ENCODE measurements around the gene PML.
"Not testable (repeated sequence)": the region's sequence is repeated elsewhere in the genome, so short reads cannot be mapped to it uniquely, and the experiment has no call there.

PML gene

GRCh38 chr15:74062671-74063070, 68.2 kb downstream of the PML start:
- H3K9me3 ChIP-seq: no peaks in the 10 kb centered on the region
- H3K4me1 ChIP-seq: no peaks in the 10 kb centered on the region
- H3K27me3 ChIP-seq: no peaks in the 10 kb centered on the region
- DNase-seq: no peak
- no peak for TF ChIP-seq CTCF (IDR thresholded peaks at IDR 0.05; ENCODE audit: low read depth, low read length)
- no peak overlapping the region for H3K4me3 ChIP-seq (ENCODE audit: low read depth, low read length)
- H3K36me3 ChIP-seq: no peaks in the 10 kb centered on the region

GRCh38 chr15:74063425-74064146, 69.1 kb downstream of the PML start:
- not testable (repeated sequence) for H3K36me3 ChIP-seq; H3K27me3 ChIP-seq; DNase-seq; H3K4me3 ChIP-seq (ENCODE audit: low read depth, low read length); H3K9me3 ChIP-seq; H3K4me1 ChIP-seq

GRCh38 chr15:74064183-74064582, 69.7 kb downstream of the PML start:
- H3K36me3 ChIP-seq; H3K4me1 ChIP-seq; H3K27me3 ChIP-seq; H3K9me3 ChIP-seq; H3K4me3 ChIP-seq (ENCODE audit: low read depth, low read length); DNase-seq: not testable (repeated sequence)

- H3K36me3 ChIP-seq; H3K4me3 ChIP-seq (ENCODE audit: low read depth, low read length); H3K27me3 ChIP-seq; H3K4me1 ChIP-seq; H3K9me3 ChIP-seq; DNase-seq: not testable (repeated sequence)
Measured at GRCh38 chr15:74064822-74065221, 70.3 kb downstream of the PML start.

GRCh38 chr15:74065684-74066411, 71.3 kb downstream of the PML start:
- not testable (repeated sequence) for H3K4me3 ChIP-seq (ENCODE audit: low read depth, low read length); H3K27me3 ChIP-seq; H3K9me3 ChIP-seq; H3K4me1 ChIP-seq; H3K36me3 ChIP-seq
- DNase-seq: peak; percentile 70
- peak; percentile 38 for TF ChIP-seq CTCF (IDR thresholded peaks at IDR 0.05; ENCODE audit: low read depth, low read length)

DNA sequence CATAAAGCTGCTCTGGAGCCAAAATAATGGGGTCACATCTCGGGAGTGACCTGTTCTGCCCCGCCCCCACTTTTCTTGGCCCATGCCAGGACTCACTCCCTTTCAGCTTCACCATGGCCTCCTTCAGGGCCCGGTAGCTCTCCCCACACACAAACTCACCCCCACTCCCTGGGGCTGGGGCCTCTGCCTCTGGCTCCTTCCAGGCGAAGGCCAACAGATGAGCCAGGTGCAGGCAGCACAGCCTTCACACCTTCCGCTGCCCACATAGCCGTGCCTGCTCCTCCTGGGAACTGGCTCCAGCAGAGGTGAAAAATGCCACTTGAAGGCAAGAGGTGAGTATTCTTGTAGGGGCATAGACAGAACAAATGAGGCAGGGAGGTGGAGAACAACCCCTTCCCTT, 77.1 kb downstream of the PML start:
- H3K4me3 ChIP-seq (ENCODE audit: low read depth, low read length); DNase-seq; H3K27me3 ChIP-seq; H3K9me3 ChIP-seq; H3K36me3 ChIP-seq; H3K4me1 ChIP-seq: not testable (repeated sequence)

DNA sequence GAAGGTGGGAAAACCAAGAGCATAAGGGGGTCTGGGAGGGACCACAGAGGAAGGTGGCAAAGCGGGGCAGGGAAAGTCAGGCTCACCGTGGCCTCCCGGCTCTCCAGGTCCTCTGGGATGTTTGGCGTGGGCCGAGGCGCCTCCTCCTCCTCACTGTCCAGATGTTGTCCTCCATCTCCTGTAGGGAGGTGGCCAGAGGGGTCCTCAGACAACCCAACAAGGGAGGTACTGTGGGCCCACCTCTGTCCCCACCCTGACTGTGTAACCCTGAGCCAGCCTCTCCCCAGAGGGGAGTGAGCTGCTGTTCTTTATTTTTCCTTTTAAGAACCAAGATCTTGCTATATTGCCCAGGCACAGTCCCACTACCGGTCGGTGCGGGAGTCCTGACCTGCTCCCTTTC, 77.6 kb downstream of the PML start:
- H3K36me3 ChIP-seq; H3K4me1 ChIP-seq; H3K27me3 ChIP-seq; DNase-seq; H3K4me3 ChIP-seq (ENCODE audit: low read depth, low read length); H3K9me3 ChIP-seq: not testable (repeated sequence)

GRCh38 chr15:74072614-74073337, 78.3 kb downstream of the PML start:
- peak; percentile 52 for DNase-seq
- peak; percentile 31; the same call in 1 of the 2 replicates for TF ChIP-seq CTCF (IDR thresholded peaks at IDR 0.05; ENCODE audit: low read depth, low read length)
- H3K4me1 ChIP-seq; H3K9me3 ChIP-seq; H3K36me3 ChIP-seq; H3K27me3 ChIP-seq; H3K4me3 ChIP-seq (ENCODE audit: low read depth, low read length): not testable (repeated sequence)

GRCh38 chr15:74075781-74076180, 81.3 kb downstream of the PML start:
- H3K4me3 ChIP-seq (ENCODE audit: low read depth, low read length); H3K36me3 ChIP-seq; H3K27me3 ChIP-seq; DNase-seq; H3K4me1 ChIP-seq; H3K9me3 ChIP-seq: not testable (repeated sequence)

- H3K36me3 ChIP-seq: not testable (repeated sequence)
Measured at GRCh38 chr15:74082450-74082849, 87.9 kb downstream of the PML start, which contains the start of gene GOLGA6A. Gene GOLGA6A (minus strand): TSS chr15:74082550. CDS start chr15:74082509, 41 bp downstream.

DNA sequence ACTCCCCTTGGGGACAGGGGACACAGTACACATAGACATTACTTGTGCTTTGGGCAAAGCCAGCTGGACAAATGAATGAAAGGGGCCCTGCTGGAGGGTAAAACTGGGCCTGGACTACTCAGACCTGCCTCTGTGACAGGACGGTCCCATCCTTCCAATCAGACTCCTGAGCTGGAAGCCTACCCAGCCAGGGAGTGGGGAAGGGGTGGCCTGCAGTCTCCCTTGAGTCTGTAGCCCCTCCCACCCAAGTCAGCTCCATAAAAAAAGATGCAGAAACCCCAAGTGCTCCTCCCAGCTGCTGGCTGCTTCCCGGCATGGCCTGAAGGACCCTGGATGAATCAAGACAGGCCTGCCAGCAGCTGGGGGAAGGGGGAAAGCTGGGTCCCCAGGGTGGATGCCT, 100.1 kb downstream of the PML start:
- not testable (repeated sequence) for H3K4me1 ChIP-seq; H3K9me3 ChIP-seq; H3K4me3 ChIP-seq (ENCODE audit: low read depth, low read length); H3K27me3 ChIP-seq; H3K36me3 ChIP-seq; DNase-seq

More at GRCh38 chr15:74082450-74082849, 87.9 kb downstream of the PML start, which contains the start of gene GOLGA6A:
- not testable (repeated sequence) for H3K9me3 ChIP-seq; DNase-seq; H3K4me1 ChIP-seq; H3K27me3 ChIP-seq; H3K4me3 ChIP-seq (ENCODE audit: low read depth, low read length)

DNA sequence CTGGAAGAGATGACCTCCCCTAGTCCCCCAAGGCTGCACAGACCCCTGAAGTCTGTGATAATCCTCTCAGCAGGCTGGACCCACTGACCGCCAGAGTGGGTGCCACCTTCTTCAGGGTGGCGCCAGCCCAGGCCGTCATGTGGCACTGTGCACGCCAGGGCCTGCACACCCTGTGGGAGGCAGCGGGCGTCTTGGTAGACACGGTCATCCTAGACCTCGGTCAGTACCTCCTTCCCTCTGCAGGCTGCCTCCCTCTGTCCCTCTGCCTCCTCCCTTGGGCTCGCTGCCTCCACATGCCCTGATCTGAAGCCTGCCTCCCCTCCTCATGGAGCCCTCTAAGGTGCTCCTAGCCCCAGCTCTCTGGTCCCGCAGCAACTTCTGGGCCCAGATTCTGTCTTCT, 101.1 kb downstream of the PML start:
- H3K4me1 ChIP-seq; H3K4me3 ChIP-seq (ENCODE audit: low read depth, low read length); H3K27me3 ChIP-seq; DNase-seq; H3K36me3 ChIP-seq; H3K9me3 ChIP-seq: not testable (repeated sequence)
